Bone marrow (tissue), 2 donors: Measurements from ENCODE around the gene UMAD1.

Experiments used
- DNase-seq, 2 donors: peaks; one replicate each; lab custom pipeline; 2025; lab: John Stamatoyannopoulos, UW

Gene UMAD1

GRCh38 chr7:7720750-7721621 lies 80.4 kb downstream of the UMAD1 start:
- DNase-seq: no peak

DNA sequence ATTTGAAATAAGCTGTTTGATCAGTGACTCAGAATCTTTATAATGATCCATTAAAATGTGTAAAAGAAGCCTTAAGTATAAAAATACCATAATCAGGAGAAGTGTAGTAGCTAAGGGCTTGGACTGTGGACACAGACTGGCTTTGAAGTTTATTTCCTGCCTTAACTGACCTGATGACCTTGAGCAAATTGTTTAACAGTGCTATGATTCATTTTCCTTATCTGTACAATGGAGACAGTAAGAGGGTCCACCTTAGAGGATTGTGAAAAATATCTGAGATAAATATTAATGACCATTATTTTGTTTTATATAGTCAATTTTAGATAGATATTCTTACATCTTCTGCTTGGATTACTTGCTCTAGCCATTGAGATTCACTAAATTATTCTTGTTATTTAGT lies 91.2 kb downstream of the UMAD1 start:
- DNase-seq: no peak

DNA sequence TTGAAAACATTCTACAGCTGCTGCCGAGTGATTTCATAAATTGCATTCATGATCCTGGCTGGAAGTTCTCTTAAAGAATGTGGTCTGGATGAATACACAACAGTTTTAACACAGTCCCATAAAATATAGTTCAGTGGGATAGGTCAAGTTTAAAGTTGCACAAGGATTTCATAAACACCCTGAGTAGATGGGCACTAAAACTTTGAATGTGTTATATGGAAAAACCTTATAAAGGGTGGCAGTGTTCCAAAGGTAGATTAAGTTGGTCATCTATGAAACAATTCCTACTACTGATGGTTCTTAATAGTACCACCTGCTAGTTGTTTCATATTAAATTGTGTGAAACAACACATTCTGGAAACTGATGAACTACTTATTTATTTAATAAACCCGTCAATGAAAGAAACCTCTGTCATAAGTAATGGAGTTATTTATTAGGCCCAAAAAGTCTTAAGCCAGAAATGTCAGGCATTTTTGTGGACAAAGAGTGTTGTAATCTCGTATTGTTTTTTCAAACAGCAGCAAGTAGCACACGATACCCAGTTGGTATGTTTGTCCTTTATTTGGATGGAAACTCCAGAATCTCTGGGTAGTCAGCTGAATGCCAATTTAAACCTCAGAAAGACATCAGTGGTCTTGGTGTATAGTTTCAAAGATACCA lies 92.2 kb downstream of the UMAD1 start:
- DNase-seq: no peak

DNA sequence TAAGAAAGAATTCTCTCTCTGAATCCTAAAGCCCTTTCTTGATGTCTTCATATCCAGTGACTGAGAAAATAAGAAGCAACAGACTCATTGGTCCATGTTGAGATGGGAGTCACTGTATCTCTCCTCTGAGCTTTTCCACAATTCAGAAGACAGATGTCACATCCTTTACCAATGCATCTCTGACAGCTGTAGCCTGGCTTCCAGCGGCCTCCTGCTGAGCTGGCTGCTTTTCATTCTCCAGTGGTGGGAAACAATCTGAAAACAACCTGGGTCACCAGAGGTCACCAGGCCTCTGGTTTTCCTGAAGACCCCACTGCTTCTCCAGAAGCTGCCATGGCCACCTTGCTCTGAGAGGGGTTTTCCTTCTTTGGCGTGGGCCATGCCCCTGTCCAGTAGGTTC lies 96.1 kb downstream of the UMAD1 start:
- no peak for DNase-seq

- no peak for DNase-seq
These were observed 97.1 kb downstream of the UMAD1 start for GRCh38 chr7:7737674-7738073.

DNA sequence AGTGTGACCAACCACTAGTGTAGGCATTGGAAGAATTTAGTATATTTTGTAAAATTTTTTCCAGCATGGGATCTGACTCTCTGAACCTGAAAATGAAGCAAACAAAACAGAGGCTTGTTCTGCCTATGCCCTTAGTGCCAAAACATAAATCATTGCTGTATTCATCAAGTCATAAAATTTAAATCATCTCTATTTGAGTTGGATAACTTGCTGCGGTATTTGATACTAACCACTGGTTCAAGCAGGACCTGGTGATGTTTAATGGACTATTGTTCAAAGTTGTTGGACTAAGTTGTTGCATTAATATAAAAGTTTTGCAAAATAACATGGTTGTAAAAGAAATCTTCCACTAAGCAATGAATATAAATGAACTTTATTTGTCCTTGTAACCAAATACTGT lies 97.6 kb downstream of the UMAD1 start:
- no peak for DNase-seq

GRCh38 chr7:7738622-7739021 lies 98.1 kb downstream of the UMAD1 start:
- no peak for DNase-seq

GRCh38 chr7:7739204-7740036 lies 98.9 kb downstream of the UMAD1 start:
- DNase-seq: no peak

DNA sequence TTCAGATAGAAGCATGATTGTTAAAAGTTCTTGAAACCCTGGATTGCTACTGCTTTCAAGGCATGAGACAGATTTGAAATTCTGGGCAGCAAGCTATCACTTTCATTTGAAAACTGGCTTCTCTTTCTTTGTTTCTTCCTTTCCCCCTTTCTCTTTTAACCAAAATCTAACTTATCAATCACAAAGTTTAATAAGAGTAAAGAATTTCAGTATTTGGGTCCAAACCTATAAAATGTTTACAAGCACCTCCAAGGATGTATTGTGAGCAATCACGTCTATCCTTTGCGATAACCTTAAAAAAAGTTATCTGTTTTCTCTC lies 99.4 kb downstream of the UMAD1 start:
- DNase-seq: no peak

DNA sequence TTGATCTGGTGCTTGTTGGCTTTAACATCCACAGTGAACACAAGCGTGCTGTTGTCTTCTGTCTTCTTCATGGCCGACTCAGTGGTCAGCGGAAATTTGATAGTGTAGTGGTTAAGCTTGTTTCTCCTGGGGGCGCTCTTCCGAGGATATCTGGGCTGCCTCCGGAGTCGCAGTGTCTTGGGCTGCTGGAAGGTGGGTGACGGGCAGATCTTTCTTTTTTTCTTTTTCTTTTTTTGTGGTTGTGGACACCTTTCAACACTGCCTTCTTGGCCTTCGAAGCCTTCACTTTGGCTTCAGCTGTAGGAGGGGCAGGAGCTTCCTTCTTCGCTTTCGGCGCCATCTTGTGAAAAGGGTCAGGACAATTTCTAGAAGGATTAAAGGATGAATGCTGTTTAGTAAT lies 101.7 kb downstream of the UMAD1 start:
- DNase-seq: no peak

- DNase-seq: no peak
These were observed 104.7 kb downstream of the UMAD1 start for GRCh38 chr7:7745258-7745657.

DNA sequence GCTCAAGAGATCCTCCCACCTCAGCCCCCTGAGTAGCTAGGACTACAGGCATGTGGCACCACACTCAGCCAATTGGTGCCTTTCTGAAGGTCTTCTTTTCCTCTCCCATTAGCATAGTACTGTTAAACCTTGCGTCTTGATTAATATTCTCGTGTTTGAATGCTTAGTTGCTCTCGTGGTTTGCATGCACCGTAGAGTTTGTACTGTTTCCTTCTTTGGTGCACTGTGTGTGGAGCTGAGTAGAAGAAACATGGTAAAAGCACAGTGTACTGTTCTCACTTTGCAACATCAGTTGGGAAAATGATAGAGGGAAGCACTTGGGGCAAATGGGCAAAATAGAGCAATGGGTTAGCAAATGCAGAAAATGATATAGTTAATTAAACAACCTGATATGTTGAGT lies 105.4 kb downstream of the UMAD1 start:
- no peak for DNase-seq

DNA sequence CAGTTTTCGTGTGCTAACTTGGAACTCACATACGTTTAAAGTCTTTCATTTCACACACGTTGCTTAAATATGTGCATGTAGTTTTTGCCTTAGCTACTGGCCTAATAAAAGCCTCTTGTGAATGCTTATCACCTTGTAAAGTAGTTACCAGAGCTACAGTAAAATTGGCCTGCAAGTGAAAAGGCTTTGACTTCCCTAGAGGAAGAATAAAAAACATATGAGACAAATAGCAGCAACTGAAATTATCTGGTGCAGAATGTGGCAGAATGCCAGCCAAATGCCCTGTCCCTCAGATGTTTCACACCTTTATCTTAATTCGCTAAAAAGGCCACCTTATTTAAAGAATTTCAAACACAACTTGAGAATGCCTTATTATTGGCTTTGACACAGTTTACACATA lies 105.9 kb downstream of the UMAD1 start:
- no peak for DNase-seq

GRCh38 chr7:7750571-7751242 lies 110.2 kb downstream of the UMAD1 start:
- no peak for DNase-seq

- no peak for DNase-seq
These were observed 110.9 kb downstream of the UMAD1 start for GRCh38 chr7:7751243-7752092.

DNA sequence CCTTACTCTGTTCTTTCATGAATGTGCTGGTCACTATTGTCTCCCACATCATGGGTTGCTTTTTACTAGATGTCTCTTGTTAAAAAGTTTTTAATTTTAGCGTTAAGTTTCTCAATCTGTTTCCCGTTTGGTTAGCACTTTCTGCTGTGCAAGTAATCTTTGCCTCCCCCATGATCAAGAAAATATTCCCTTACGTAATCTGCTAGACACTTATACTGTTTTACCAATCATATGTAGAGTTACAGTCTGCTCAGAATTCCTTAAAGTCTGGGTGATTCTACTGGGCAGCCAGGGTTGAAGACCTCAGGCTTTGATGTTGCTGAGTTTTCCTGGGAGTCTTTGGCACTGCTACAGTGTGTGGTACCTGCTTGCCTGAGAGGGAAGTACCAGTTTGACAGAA lies 116.0 kb downstream of the UMAD1 start:
- no peak for DNase-seq

DNA sequence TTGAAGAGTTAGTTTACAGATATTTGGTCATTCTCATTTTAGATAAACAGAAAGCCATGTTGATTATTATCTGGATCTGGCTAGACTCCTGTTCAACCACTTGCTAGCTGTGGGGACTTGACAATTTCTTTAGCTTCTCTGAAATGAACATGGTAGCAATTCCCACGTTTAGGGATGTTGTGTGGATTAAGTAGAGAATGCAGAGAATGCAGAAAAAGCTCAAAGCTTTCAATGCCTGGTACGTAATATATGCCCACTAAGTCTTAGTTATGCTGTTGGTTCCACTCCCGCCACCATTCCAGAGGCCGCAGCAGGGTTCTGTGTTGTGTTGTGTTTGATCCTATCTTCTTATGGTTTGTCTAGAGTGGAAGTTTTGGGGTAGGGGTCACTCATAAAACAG lies 117.0 kb downstream of the UMAD1 start:
- DNase-seq: no peak

DNA sequence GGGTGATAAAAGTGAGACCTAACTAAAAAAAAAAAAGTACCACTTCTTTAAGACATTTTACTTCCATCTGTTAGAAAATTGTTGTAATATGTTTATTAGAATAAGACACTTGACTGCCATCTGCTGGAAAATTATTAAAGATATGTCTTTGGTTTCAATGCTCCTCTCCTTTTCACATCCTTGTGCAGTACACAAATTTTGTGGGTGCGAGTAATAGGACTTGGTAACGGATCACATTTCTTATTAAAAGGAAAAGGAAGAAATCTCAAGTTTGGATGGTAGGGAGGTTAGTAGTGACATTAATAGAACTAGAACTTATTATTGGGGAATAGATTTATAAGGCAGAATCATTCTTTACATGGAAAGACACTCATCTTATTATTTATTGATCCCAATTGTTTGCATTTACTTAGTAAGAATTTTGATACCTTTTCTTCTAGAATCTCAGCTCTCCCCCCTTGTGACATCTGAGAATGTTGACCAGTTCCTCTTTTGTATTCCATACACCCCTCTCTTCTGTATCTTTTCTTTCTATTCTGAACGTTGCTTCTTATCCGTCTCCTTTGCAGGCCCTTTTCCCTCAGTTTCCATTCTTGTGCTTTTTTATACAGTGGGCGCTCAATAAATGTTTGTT lies 120.9 kb downstream of the UMAD1 start:
- DNase-seq: peak in 1 of 2 donors; percentile 55

DNA sequence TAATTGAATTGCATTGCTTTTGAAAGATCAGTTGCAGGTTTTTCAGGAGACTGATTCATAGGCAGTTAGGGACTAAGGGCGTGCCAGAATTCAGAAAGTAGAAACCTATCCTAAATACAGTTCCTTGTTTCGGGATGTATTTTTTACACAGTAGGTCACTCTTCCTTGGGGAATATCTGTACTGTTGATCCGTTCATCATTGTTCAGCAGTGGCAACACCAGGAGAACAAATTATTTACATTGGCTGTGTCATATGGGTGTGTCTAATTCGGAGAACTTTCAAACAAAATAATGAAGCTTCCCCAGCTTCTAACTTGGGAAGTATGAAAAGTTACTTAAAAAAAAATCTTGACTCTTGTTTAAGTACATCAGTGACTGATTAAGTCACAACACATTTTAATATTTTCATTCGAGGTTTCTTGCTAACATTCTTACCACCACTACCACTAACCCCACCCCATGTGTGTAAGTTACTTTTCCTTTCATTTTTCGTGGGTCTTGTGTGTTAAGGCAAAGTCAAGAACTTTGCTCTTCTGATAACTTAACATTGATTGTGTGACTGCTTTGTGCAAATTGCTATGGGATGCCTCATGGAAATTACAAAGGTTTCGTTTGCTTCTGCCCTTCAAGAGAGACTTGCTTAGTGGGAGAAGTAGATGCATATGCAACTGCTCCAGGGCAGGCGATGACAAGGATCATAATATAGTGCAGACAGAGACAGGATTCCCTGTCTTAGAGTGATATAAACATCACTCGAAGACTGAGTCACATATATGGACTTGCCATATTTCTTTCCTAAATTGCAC lies 121.6 kb downstream of the UMAD1 start:
- peak in 1 of 2 donors; percentile 71 for DNase-seq
